HG02981 (cell line): ENCODE data around the gene IRF7.

Experiments
- ATAC-seq: cut with Tn5 transposase; IDR thresholded peaks from one replicate; pipeline ENCODE4 v1.9.1; 2021; ENCODE audit warnings: mild to moderate bottlenecking, moderate library complexity; ENCODE audit not compliant: unreplicated experiment

Gene IRF7

GRCh38 chr11:565921-566509 lies 49.7 kb downstream of the IRF7 start:
- no peak for ATAC-seq

GRCh38 chr11:563812-564578 lies 51.8 kb downstream of the IRF7 start:
- no peak for ATAC-seq

GRCh38 chr11:563066-563811 lies 52.5 kb downstream of the IRF7 start:
- no peak for ATAC-seq
